Measurements from ENCODE around the gene DALRD3. TPM values are rescaled to one million over a fixed set of nuclear protein-coding genes. Genes with fewer than 3 reads are reported as not detected.

The DALRD3 gene
- total RNA-seq, 1 donor from 2014 or later, result 26.3 TPM

DNA sequence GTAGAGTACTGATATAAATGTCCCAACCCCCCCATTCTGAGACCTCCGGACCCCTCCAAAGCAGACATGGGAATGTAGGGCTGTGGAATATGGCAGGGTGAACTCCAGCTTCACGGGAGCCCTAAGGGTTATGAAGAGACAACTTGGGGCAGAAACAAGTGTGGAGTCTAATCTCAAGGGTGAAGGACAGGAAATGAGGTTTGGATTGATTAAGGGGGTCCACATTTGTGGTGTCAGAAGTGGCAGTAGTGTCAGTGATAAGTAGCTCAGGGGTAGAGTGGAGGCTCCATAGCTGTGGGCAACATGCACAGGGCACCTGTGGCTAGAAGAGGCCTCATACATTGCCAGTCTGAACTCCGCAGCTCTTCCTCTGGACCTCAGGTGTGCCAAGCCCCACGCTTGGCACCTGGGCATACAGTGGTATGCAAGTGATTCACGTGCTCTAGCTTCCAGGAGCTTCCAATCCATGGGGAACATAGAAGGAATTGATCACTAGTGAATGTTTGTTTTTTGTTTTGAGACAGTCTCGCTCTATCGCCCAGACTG lies 32.5 kb downstream of the DALRD3 start:
- H3K4me3 Mint-ChIP-seq (ENCODE audit: unreplicated experiment), result peak overlapping the region; percentile 0
- H3K36me3 Mint-ChIP-seq (ENCODE audit: unreplicated experiment), result no peaks in the 10 kb centered on the region
- H3K27ac Mint-ChIP-seq (ENCODE audit: unreplicated experiment), result no peak overlapping the region
- peaks cover 3% of the 10 kb centered on the region for H3K9me3 Mint-ChIP-seq (ENCODE audit: unreplicated experiment)
- TF ChIP-seq, protein P1, sequence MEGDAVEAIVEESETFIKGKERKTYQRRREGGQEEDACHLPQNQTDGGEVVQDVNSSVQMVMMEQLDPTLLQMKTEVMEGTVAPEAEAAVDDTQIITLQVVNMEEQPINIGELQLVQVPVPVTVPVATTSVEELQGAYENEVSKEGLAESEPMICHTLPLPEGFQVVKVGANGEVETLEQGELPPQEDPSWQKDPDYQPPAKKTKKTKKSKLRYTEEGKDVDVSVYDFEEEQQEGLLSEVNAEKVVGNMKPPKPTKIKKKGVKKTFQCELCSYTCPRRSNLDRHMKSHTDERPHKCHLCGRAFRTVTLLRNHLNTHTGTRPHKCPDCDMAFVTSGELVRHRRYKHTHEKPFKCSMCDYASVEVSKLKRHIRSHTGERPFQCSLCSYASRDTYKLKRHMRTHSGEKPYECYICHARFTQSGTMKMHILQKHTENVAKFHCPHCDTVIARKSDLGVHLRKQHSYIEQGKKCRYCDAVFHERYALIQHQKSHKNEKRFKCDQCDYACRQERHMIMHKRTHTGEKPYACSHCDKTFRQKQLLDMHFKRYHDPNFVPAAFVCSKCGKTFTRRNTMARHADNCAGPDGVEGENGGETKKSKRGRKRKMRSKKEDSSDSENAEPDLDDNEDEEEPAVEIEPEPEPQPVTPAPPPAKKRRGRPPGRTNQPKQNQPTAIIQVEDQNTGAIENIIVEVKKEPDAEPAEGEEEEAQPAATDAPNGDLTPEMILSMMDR (IDR thresholded peaks at IDR 0.05; ENCODE audit: partially characterized antibody, unreplicated experiment), result no peak
- H3K4me1 Mint-ChIP-seq (ENCODE audit: low read depth, unreplicated experiment), result peaks cover 8% of the 10 kb centered on the region
- H3K27me3 Mint-ChIP-seq (ENCODE audit: unreplicated experiment), result peaks cover 3% of the 10 kb centered on the region
- DNase-seq, result no peak

DNA sequence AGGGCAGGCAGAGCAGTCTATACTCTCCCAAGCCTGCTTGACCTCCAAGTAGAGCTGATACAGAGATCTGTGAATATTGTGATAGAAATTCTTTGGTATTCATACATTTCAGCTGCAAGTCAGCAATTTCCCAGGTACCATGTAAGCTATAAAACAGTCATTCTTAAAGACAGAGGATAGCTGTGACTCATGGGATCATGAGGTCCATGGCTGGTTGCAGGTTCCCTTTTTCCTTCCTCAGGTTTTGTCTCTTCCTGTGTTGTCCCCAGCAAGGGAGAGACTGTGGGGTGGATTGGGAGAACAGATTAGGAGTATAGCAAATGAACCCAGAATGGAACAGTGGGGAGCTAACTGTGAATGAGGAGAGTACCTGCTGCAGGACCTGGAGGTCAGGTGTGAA lies 33.7 kb downstream of the DALRD3 start:
- Mint-ChIP-seq H3K36me3 (ENCODE audit: unreplicated experiment) (no peaks in the 10 kb centered on the region), H3K27me3 (ENCODE audit: unreplicated experiment) (peaks cover 3% of the 10 kb centered on the region), H3K9me3 (ENCODE audit: unreplicated experiment) (peaks cover 3% of the 10 kb centered on the region), H3K4me3 (ENCODE audit: unreplicated experiment) (no peak overlapping the region), H3K4me1 (ENCODE audit: low read depth, unreplicated experiment) (peaks cover 8% of the 10 kb centered on the region), H3K27ac (ENCODE audit: unreplicated experiment) (no peak overlapping the region)
- TF ChIP-seq, protein P1 (IDR thresholded peaks at IDR 0.05; ENCODE audit: partially characterized antibody, unreplicated experiment), result no peak
- DNase-seq, result no peak

DNA sequence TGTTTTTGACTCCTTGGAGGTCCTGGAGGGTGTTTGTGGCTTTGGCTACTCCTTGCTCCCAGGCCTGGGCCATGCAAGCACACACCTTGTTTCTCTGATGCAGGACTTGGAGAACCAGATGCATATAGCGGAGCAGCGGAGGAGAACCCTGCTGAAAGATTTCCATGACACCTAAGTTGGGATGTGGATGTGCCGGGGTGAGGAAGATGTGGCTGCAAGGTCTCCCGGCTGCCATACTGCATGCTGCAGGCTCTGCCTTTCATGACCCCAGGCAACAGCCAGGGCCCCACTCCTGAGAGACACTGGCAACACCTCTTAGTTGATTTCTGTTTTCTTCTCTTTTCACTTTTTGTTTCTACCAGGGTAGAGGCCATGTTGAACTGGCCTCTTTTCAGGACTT lies 35.3 kb downstream of the DALRD3 start:
- peaks cover 2% of the 10 kb centered on the region for H3K4me1 Mint-ChIP-seq (ENCODE audit: low read depth, unreplicated experiment)
- H3K36me3 Mint-ChIP-seq (ENCODE audit: unreplicated experiment), result no peaks in the 10 kb centered on the region
- H3K4me3 Mint-ChIP-seq (ENCODE audit: unreplicated experiment), result no peak overlapping the region
- DNase-seq, result no peak
- TF ChIP-seq, protein P1 (IDR thresholded peaks at IDR 0.05; ENCODE audit: partially characterized antibody, unreplicated experiment), result no peak
- no peaks in the 10 kb centered on the region for H3K27me3 Mint-ChIP-seq (ENCODE audit: unreplicated experiment)
- H3K9me3 Mint-ChIP-seq (ENCODE audit: unreplicated experiment), result no peaks in the 10 kb centered on the region
- H3K27ac Mint-ChIP-seq (ENCODE audit: unreplicated experiment), result no peak overlapping the region

- DNase-seq, result no peak
- no peak overlapping the region for H3K4me3 Mint-ChIP-seq (ENCODE audit: unreplicated experiment)
- no peak overlapping the region for H3K27ac Mint-ChIP-seq (ENCODE audit: unreplicated experiment)
- H3K27me3 Mint-ChIP-seq (ENCODE audit: unreplicated experiment), result no peaks in the 10 kb centered on the region
- TF ChIP-seq, protein P1 (IDR thresholded peaks at IDR 0.05; ENCODE audit: partially characterized antibody, unreplicated experiment), result no peak
- no peaks in the 10 kb centered on the region for H3K9me3 Mint-ChIP-seq (ENCODE audit: unreplicated experiment)
- no peaks in the 10 kb centered on the region for H3K4me1 Mint-ChIP-seq (ENCODE audit: low read depth, unreplicated experiment)
- H3K36me3 Mint-ChIP-seq (ENCODE audit: unreplicated experiment), result no peaks in the 10 kb centered on the region
Measured at GRCh38 chr3:48982686-48983085, 35.7 kb downstream of the DALRD3 start.

- Mint-ChIP-seq H3K27ac (ENCODE audit: unreplicated experiment) (no peak overlapping the region), H3K27me3 (ENCODE audit: unreplicated experiment) (no peaks in the 10 kb centered on the region), H3K9me3 (ENCODE audit: unreplicated experiment) (no peaks in the 10 kb centered on the region), H3K4me1 (ENCODE audit: low read depth, unreplicated experiment) (no peaks in the 10 kb centered on the region), H3K36me3 (ENCODE audit: unreplicated experiment) (no peaks in the 10 kb centered on the region), H3K4me3 (ENCODE audit: unreplicated experiment) (no peak overlapping the region)
- no peak for DNase-seq
- TF ChIP-seq, protein P1 (IDR thresholded peaks at IDR 0.05; ENCODE audit: partially characterized antibody, unreplicated experiment), result no peak
Measured at GRCh38 chr3:48982016-48982415, 36.4 kb downstream of the DALRD3 start.
